ENCODE data around the gene BAIAP2. TPM values are rescaled to one million over a fixed set of nuclear protein-coding genes. Genes with fewer than 3 reads are reported as not detected.

BAIAP2 gene, protein sequence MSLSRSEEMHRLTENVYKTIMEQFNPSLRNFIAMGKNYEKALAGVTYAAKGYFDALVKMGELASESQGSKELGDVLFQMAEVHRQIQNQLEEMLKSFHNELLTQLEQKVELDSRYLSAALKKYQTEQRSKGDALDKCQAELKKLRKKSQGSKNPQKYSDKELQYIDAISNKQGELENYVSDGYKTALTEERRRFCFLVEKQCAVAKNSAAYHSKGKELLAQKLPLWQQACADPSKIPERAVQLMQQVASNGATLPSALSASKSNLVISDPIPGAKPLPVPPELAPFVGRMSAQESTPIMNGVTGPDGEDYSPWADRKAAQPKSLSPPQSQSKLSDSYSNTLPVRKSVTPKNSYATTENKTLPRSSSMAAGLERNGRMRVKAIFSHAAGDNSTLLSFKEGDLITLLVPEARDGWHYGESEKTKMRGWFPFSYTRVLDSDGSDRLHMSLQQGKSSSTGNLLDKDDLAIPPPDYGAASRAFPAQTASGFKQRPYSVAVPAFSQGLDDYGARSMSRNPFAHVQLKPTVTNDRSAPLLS
- total RNA-seq (2014; rRNA removed; shearing (Covaris generic)) = 93.8 and 105 TPM in 2 replicates

DNA sequence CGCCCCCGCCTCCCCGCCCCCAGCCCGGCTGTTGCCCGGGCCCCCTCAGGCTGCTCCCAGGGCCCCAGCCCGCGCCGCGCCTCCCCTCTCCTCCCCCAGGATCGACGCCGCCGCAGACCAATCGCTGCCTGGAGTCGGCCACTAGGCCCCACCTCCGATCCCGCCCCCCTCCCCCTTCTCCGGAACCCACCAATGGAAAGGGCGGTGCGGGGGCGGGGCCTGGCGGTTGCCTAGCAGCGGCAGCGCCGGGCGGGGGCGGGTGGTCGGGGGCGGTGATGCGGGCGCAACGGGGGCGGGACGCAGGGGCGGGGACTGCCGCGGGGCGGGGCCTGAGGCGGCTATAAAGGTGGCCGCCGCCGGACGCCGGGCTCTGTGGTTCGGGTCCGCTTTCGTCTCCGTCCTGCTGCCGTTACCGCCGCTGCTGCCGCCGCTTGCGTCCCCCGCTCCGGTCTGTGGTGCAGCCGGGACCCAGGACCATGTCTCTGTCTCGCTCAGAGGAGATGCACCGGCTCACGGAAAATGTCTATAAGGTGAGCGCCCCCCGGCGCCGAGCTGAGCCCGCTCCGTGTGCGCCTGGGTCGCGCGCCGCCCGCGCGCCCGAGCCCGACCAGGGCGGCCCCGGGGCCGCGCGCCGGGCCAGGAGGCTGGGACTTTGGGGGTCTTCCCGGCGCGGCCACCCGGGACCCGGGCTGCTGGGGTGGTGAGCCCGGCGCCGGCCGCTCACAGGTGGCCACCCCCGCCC lies at the start of gene BAIAP2:
BAIAP2 (plus strand) TSS at position 373 of the 742 bp plus-strand sequence; CDS start at position 477, 104 bp downstream.
- DNase-seq (ENCODE audit: low spot score) = peak; percentile 92

DNA sequence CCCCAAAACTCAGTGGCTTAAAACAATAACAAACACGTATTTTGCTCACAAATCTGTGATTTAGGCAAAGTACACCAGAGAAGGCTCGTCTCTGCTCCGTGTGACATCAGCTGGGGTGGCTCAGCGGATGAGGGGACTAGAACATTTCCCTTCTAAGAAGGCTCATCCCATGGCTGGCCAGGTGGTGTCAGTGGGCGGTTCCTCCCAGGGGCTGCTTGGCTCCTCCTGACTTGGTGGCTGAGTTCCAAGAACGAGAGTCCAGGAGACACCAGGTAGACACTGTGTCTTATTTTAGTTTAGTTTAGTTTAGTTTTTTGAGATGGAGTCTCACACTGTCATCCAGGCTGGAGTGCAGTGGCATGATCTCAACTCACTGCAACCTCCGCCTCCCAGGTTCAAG lies 48.9 kb upstream of the BAIAP2 start:
- no peak for DNase-seq (ENCODE audit: low spot score)

DNA sequence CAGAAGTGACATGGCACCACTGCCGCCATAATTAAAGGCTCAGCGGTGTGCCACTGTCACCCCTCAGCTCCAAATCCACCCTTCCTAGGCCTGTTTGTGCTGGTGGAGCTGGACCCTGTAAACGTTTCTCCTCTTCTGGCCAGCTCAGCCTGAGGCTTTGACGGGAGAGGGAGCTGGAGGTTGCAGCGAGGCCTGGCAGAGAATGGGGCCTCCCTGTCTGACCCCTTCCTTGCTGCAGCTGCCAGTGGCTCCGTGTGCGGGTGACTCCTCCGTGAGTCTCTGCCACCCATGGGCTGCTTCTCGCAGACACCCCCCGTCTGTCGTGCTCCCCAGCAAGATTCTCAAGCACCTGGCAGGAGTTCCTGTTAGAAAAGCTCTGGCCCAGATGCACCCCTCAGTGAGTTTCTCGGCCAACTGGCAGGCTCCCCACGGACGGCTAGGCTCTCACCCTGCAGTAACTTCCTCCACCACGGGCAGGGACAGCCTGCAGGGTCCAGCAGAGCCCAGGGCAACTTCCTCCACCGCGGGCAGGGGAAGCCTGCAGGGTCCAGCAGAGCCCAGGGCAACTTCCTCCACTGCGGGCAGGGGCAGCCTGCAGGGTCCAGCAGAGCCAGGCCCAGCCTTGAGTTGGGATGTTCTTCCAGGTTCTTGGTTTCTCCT lies 48.0 kb upstream of the BAIAP2 start:
- DNase-seq (ENCODE audit: low spot score) = no peak

DNA sequence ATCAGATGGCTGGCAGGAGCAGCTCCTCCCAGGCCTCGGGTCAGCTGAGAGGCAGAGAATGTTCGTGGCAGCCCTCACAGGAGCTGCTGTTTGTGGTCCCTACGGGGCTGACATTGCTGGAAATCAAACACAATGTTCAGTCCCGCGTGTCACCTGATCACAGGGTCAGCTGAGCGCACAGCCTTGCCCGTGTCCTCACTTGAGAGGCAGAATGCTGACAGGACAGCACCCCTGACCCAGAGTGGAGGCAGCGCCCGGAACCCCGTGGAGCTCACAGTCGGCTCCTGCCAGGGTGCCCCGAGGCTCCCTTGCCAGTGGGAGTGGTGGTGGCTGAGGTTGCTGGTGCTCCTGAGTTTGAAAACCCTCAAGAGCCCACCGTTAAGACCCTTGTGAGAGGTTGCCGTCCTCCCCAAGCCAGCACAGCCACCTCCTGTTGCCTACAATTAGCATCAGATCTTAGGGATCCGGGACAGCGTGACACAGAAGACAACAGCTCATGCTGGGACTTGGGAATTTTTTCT lies 47.0 kb upstream of the BAIAP2 start:
- no peak for DNase-seq (ENCODE audit: low spot score)

DNA sequence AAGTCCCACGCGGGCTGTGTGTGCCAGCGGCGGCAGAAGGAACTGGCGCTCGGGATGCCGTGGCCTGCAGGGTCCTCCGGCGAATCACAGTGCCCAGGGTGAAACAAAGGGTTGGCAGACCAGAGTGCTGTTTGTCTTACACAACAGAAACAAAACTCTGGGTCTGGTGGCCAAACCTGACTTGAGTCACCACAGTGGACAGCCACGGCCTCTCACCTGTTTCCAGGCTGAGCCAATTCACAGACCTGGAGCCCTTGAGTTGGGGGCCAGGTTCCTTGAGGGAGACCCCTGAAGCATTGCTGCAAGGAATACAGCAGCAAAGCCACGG lies 45.4 kb upstream of the BAIAP2 start:
- DNase-seq (ENCODE audit: low spot score) = no peak

DNA sequence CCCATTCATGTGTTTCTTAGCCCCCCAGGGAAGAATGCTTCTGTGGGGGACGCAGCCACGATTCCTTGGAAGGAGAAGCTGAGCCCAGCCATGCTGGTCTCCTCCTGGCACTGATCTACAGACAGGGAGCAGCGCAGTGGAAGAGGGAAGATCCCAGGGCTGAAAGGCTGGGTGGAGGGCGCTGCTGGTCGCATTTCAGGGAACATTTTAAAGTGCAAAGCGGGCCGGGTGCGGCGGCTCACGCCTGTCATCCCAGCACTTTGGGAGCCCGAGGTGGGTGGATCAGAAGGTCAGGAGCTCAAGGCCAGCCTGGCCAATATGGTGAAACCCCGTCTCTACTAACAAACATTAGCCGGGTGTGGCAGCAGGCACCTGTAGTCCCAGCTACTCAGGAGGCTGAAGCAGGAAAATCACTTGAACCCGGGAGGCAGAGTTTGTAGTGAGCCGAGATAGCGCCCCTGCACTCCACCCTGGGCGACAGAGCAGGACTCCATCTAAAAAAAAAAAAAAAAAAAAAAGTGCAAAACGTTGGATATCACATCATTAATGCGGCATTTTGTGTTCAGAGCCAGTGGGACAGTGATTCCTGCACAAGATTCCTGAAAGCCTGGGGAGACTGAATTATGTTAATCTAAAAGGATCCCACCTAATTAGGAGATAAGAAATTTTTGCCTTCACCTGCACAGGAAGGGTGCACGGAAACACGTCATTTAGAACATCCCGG lies 43.9 kb upstream of the BAIAP2 start:
- peak; percentile 18 for DNase-seq (ENCODE audit: low spot score)

DNA sequence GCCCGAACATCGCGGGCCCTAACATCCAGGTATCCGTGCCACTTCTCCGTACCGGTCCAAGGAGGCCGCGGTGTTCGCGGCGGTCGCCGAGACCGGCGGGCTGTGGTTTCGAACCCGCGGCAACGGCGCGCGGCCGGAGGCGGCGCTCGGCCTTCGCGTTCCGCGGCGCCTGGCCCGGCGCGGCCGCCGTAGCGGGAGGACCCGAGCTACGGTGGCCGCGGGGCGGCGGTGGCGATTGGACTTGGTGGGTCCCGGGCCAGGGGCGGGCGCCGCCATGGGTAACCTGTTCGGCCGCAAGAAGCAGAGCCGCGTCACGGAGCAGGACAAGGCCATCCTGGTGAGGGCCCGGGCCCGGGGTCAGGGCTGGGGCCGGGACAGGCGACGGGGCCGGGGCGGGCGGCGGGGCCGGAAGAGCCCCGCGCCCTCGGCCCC lies 43.3 kb upstream of the BAIAP2 start, which contains the start of gene CHMP6:
CHMP6 (plus strand) TSS at position 197 of the 432 bp plus-strand sequence; CDS start at position 275, 78 bp downstream.
- DNase-seq (ENCODE audit: low spot score) = peak; percentile 53

DNA sequence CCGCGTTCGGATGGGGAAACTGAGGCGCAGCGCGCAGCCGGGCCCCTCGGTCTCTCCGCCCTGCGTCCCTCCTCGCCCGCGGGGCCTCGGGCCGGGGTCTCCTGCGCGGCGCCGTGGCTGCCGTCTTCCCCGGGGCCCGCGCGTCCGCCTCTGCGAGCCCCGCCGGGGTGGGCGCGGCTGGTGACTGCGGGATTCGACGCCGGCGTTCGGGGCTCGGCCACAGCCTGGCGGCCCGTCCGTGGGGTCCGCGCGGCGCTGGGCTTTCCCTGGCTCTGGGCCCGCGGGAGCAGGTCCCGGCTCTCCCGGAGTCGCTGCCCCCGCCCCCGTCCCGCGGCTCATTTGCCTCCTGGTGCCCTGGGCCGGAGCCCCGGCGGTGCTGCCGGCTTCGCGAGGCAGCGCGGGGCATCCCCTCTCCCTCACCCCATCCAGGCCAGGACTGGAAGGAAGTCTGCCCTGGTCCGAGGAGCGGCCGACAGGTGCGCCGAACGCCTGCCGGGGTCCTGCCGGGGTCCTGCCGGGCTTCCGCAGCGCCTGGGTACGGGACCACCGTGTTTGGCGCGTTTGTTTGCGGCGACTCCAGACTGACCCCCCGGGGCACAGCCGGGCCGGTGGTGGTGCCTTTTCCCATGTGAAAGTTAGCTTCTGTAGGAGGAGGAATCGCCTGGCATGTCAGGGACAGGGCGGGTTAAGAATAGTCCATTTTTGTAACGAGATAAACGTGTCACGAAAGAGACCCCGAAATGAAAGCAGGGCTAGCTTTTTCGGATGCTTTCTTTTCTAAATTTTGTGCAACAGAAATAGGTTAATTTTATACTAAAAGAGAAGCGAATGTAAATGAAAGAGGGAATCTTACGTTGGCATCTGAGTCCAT lies 42.6 kb upstream of the BAIAP2 start:
- no peak for DNase-seq (ENCODE audit: low spot score)

DNA sequence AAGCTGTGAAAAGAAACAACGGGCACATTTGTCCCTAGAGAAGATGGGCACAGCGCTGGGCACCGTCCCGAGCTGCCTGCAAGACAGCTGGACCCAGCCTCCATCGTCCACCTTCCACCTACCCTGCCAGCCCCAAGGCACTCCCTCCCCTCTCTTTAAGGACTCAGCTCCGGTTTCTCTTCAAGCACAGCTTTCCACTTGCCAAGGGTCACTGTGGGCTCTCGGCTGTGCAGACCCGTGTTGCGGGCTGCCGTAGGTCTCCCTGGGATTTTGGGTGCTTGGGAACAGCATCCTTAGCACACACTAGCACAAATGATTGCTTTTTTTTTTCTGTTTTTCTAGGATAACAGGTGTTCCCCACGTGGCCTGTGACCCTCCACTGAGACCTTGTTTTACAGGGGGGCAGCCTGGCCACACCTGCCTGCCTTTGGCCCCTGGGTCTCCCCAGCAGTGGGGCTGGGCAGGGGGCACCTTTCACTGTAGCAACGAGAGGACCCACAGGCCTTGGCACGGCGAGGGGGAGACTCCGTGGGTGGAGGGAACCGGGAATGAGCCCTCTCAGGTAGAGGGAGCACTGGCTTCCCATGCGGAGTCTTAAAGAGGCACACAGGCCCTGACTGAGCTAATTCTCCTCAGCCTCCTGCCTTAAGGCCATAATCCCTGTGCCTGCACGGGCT lies 41.9 kb upstream of the BAIAP2 start:
- no peak for DNase-seq (ENCODE audit: low spot score)

DNA sequence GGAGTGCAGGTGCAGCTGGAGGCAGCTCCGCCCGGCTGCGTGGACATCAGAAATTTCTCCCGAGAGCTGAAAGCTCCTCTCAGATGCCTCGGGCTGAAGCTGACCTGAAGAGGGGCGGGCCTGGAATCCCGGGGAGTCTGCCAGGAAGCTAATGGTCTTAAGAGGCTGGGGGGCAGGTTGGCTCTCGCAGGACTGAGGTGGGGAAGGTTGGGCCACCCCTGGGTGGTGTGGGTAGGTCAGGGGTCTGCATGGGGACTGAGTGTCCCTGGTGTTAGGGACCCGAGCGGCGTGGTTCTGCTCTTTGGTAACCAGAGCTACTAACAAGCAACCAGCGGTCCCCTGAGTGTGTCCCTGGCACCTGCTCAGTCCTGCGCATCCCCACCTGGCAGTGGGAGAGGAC lies 39.8 kb upstream of the BAIAP2 start:
- DNase-seq (ENCODE audit: low spot score) = peak; percentile 47

DNA sequence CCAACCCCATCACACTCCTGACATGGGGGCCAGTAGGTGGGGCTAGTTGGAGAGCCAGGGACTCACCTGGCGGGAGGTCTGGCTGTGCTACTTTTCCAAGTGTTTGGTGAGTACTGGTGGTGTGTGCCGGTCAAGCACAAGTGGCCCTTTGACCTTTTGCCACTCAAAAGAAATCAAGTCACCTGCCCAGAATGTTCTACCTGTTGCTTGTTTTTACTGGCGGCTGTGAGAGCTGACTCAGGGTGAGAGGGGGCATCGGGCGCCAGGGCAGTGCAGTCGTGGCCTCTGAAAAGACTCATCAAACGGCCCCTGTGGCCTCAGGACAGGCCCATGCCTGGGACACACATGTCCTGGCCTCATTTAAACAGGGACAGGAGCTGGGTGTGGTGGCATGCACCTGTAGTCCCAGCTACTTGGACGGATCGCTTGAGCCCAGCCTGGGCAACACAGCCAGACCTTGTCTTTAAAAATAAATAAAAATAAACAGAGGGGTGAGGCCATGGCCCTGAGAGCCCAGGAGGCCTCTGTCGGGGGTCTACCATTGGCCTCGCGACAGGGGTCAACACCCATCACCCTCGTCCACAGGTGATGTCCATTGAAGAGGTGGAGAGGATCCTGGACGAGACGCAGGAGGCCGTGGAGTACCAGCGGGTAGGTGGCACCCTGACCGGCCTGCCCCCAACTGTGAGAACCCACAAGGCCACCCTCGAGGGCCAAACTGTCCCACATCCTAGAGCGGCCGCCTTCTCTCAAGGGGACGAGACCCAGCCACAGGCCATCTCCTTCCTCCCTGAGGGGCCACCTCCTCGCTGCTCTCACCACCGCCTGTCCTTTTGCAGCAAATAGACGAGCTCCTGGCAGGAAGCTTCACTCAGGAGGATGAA lies 38.3 kb upstream of the BAIAP2 start:
- no peak for DNase-seq (ENCODE audit: low spot score)

DNA sequence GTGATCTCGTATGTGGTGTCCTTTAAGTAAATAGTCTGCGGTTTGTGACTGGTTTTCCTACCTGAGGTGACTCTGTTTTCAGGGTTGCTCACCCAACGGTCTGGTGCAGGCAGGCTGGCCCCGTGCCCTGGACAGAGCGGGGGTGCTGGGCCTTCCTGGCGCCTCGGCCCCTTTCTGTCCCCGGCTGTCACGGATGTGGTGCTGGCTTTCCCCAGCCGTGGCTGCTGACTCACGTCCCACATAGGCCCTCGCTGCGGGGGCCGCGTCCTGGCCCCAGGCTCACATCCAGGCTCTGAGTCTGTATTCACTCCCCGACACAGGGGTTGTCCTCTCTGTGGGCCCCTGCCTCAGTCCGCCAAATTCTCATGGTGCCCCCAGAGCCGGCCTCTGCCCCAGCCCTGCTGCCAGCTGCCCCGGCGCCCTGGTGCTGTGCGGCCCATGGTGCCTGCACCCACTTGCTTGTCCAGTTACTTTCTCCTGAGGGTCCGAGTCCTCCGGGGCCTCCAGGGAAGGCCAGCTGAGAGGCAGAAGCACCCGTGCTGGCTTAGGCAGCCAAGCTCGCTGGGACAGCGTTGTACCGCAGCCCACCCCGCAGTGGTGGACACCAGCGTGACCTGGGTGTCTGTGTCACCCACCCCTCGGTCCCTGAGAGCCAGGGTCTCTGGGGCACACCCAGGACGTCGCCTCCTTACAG lies 37.4 kb upstream of the BAIAP2 start:
- no peak for DNase-seq (ENCODE audit: low spot score)

DNA sequence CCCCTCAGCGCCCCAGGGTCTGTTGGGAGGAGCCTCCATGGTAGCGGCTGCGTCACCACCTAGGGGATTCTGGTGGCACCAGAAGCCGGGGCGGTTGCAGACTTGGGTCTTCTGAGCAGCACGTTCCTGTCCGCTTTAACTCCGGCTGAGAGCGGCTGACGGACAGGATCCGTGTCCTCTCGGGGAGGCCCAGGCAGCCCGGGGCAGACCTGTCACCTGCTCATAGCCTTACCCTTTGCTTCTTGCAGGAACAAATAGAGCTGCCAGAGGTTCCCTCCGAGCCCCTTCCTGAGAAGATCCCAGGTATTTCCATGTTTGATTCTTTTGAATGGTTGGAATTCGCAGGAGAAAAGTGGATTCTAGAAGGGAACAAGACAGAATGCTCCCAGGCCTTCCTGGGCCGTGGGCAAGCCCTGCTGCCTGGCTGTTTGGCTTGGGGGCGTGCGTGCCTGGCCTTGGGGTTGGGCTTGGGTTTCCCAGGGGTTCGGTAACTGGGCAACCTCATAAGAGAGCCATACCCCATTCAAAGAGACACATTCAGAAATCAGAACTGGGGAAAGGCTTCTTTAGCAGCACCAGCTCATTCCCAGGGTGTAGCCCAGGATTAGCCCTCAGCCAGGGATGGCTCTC lies 36.7 kb upstream of the BAIAP2 start:
- DNase-seq (ENCODE audit: low spot score) = no peak

DNA sequence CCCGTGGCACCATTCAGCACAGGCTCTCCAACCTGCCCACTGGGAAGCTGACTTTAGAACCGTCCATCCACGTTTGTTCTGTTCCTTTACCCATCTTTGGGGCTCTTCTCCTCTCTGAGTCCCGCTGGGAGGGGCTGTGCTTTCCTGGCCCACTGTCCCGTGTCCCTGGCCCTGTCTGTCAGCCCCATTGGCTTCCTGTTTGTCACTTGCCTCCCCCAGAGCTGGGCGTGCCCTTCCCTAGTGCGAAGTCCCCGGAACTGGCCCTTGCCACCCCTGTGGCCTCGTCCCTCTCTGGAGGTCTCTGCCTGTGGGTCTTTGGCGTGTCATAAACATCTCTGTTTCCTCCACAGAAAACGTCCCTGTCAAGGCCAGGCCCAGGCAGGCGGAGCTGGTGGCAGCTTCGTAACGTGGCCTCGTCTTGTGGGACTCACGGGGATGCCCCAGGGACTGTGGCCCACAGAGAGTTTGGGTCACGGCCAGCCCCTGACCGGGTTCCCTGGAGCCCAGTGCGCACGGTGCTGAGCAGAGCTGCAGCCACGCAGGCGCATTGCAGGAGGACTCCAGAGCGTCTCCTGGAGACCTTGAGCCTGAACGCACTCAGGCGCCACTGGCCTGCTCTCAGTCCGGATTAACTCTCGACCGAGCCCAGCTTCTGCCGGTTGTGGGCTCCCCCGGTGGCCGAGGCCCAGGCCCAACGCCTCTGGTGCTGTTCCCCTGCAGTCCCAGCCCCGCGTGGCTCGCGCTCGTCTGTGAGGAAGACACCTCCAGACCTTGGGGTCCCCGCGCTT lies 36.0 kb upstream of the BAIAP2 start:
- DNase-seq (ENCODE audit: low spot score) = no peak

DNA sequence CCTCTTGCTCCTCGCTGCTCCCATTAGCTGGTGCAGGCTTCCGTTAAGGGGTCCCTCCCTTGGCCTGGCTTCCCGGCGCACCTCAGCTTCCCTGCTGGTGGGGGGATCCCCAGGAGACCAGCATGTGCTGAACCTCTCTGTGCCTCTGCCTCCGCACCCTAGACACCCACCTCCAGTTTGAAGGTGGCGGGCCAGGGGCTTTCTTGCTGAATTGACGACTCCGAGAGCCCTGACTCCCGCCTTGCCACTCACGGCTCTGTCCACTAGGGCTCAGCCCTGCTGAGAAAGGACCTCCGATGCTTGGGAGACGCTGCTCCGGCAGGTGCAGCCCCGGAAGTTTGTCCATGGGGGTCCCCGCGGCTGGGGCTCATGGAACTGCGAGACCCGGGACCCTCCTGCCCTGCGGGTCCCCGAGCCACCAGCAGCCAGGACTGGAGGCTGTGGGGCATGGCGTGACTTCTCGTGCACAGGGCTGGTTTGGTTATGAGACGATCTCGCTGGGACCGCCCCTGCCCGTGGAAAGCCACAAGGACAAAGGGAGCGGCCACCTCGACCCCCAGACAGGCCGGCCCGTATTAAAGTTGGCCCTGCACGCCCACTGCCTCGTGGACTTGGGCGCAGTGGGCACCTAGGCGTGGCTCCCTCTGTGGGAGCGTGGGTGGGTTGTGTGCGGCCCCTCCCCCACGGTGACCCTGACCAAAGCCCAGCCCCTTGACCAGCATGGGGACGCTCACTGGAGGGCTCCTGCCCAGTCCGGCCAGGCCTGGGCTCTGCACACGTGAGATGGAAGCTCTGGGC lies 35.2 kb upstream of the BAIAP2 start:
- no peak for DNase-seq (ENCODE audit: low spot score)

DNA sequence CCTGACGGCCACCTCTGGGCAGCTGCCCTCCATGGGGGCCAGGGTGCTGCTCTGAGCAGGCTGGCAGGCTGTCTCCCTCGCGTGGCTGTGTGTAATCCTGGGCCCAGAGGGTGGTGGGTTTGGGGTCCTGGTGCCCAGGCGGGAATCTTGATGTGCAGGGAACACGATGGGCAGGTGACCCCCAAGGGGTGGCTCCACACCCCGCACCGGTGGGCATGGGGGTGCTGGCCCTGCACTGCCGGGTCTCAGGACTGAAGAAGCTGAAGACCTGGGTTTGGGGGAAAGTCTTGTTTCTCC lies 34.7 kb upstream of the BAIAP2 start:
- no peak for DNase-seq (ENCODE audit: low spot score)

Data from HT-29 (cell line).